GM18507 (cell line): ENCODE data around the gene SLC41A2.
"Not testable (repeated sequence)": the region's sequence is repeated elsewhere in the genome, so short reads cannot be mapped to it uniquely, and the experiment has no call there.

Experiments used
- DNase-seq: peaks from one replicate; pipeline ENCODE4 v3.0.0; 2011; ENCODE audit warnings: low read depth; ENCODE audit not compliant: insufficient read length; ENCODE audit errors: extremely low spot score
- FAIRE-seq: peaks from 2 replicates; lab custom pipeline; 2011; peaks lifted over from hg19 to GRCh38; lab: Jason Lieb, UNC

Gene SLC41A2, protein sequence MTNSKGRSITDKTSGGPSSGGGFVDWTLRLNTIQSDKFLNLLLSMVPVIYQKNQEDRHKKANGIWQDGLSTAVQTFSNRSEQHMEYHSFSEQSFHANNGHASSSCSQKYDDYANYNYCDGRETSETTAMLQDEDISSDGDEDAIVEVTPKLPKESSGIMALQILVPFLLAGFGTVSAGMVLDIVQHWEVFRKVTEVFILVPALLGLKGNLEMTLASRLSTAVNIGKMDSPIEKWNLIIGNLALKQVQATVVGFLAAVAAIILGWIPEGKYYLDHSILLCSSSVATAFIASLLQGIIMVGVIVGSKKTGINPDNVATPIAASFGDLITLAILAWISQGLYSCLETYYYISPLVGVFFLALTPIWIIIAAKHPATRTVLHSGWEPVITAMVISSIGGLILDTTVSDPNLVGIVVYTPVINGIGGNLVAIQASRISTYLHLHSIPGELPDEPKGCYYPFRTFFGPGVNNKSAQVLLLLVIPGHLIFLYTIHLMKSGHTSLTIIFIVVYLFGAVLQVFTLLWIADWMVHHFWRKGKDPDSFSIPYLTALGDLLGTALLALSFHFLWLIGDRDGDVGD

DNA sequence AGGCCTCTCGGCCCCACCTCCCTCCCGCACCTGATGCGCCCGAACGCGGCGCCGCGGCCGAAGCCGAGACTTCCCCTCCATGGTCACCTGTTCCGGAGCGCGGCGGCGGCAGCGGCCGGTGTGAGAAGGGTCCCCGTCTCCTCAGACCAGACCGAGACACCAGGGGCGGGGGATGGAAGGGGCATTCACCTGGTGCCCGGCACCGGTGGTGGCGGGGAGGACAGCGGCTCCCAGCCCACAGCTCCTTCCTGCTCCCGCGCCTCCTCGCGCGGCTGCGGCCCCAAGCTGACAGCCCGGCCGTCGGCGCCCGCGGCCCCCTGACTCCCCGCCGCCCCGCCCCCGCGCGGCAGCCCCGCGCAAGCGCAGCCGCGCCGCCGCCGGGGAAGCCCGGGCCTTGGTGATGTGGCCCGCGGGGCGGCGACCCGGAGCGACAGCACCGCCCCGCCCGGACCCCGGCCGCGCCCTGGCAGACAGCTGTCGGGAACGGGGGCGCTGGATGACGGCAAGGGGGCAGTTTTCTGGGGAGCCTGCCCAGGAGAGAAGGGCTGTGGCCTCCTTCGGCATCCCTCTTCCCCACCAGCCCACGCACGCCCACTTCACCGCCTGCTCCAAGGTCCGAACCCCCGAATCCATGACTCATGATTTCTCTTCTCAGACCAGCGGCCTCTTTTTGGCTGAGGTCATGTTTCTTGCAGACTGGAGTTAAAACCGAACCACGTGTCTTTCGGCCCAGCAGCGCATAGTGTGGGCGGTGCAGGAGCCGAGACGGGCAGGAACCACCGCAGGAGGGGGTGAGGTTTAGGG lies at the start of gene SLC41A2:
SLC41A2 (minus strand) TSS at position 290 of the 804 bp plus-strand sequence. CDS start 29,763 bp downstream, outside the sequence.
- FAIRE-seq, result peak; percentile 86
- DNase-seq, result peak; percentile 81

DNA sequence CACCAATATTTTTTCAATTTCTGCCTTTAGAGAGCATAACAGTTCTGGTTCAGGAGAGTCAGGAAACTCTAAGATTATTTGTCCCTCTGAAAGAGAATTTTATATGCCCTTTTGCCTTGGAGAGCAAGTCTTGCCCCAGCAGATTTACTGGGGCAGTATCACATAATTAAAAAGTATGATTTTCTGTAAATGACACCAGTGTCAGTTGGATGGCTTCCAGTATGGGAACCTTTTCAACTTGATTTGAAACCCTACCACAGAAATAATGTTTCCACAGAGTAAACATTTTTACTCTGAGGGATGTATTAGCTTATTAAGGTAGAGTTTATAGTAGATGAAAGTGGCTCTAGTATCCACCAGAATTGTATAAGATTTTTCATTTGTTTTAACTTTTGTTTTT lies 43.4 kb upstream of the SLC41A2 start:
- DNase-seq, result no peak
- no peak for FAIRE-seq

DNA sequence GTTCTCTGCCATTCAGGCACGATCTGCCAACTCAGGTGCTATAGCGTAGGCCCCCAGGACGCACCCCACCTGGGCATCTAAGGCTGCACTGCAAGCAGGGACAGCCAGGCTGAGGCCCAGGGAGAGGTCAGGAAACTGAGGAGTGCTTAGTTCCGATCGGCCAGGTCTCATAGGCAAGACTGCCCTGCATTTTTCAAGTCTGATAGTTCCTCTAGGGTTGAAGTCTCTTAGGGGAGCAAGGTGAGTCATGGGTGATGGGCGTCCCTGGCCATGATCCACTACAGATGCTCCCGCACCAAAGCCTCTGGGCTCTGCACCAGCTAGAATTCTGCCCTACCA lies 41.2 kb upstream of the SLC41A2 start:
- DNase-seq (no peak), FAIRE-seq (no peak)

DNA sequence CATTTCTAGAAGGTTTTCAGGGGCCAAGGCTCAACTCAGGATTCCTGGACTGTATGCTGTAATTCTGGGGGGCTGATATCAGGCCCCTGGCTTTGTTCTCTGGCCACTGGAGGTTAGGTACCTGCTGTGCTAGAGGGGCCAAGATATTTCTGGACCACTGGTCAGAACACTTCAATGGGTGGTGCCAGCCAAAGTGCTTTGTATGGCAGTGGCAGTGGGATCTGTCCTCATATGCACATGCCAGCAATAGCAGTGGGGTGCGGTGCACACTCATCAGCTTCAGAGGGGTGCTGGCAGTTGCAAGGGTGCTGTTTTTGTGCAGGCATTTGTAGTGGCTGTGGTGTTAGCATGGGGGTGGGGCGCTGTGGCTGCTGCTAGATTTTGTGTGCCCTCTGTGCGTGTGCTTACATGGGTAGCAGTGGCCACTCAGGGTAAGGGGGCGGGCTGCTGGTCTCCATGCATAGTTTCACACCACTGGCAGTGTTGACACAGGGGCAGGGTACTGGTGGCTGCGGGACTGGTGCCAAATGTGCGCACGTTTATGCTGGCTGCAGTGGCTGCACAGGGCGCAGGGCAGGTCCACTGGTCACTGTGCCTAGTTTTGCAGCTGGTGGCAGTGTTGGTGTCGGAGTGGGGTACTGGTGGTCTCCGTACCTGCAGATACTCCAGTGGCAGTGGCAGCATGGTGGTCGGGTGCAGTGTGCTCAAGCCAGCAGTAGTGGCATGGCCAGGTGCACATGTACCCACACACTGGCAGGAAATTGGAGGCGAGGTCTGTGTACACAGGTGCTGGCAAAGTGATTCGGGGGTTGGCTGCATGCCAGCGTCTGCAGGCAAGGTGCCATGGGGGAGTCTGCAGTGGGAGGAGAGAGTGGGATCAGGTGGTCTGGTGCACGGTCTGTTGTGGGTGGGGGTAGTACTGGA lies 40.6 kb upstream of the SLC41A2 start:
- FAIRE-seq (no peak), DNase-seq (no peak)

DNA sequence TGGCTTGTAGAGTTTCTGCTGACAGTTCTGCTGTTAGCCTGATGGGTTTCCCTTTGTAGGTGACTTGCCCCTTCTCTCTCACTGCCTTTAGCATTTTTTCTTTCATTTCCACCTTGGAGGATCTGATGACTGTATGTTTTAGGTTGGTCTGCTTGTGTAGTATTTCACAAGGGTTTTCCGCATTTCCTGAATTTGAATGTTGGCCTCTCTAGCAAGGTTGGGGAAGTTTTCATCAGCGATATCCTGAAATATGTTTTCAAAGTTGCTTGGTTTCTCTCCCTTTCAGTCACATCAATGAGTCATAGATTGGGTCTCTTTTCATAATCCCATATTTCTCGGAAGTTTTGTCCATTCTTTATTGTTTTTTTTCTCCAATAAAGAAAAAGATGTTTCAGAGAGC lies 39.5 kb upstream of the SLC41A2 start:
- no peak for FAIRE-seq

DNA sequence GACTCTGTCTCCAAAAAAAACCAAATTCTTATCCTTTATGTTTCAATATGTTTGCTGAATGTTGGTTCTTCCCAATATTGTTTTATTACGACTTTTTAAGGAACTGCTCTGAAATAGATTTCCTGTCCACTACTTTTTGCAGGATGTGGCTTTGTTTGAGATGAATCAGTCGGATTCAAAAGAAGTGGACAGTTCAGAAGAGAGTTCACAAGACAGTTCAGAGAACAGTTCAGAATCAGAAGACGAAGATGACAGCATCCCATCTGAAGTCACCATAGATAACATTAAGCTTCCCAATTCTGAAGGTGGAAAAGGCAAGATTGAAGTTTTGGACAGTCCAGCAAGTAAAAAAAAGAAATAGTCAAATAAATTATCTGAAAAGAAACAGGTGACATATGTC lies 36.2 kb upstream of the SLC41A2 start:
- FAIRE-seq (no peak), DNase-seq (no peak)

More for the DNA sequence above, 39.5 kb upstream of the SLC41A2 start:
- no peak for DNase-seq

DNA sequence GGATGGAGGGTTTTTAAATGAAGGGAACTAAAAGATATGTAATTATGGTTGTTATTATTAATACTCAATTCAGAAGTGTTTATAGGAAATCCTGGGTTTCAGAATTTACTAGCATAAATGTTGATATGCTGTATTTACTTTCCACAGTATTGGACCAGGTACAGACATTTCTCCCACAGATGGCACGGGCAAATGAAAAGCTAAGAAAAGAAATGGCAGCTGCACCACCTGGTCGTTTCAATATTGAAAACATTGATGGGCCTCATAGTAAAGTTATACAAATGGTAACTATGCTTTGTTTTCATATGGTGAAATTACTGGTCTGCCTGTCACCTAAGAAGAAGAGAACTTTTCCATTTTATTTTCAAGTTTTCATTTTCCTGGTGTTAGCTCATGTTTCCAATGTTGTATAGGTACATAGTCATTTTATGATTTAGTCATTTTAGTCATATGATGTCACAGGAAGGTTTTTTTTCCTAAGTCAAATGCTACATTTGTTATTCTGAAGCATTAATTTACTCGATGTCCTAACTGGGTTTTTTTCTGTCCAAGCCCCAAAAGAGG lies 33.6 kb upstream of the SLC41A2 start:
- FAIRE-seq, result no peak
- no peak for DNase-seq

DNA sequence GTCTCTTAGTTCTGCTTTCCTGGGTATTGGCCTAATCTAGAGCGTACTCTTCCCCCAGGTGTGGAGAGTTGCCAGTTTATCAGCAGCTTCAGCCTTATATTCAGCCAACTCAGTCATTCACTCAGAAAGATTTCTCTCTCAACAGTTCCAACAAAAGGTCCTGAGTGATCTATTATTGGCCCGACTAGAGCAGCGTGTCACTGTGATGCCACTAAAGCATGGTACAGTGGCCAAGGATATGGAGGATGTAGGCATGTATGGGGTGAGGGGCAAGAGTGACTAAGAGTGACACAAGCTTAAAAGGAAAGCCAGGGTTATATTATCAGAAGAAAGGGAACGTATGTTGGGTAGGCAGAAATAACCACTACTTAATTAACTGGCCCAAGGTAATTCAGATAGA lies 32.9 kb upstream of the SLC41A2 start:
- DNase-seq, result no peak
- no peak for FAIRE-seq

DNA sequence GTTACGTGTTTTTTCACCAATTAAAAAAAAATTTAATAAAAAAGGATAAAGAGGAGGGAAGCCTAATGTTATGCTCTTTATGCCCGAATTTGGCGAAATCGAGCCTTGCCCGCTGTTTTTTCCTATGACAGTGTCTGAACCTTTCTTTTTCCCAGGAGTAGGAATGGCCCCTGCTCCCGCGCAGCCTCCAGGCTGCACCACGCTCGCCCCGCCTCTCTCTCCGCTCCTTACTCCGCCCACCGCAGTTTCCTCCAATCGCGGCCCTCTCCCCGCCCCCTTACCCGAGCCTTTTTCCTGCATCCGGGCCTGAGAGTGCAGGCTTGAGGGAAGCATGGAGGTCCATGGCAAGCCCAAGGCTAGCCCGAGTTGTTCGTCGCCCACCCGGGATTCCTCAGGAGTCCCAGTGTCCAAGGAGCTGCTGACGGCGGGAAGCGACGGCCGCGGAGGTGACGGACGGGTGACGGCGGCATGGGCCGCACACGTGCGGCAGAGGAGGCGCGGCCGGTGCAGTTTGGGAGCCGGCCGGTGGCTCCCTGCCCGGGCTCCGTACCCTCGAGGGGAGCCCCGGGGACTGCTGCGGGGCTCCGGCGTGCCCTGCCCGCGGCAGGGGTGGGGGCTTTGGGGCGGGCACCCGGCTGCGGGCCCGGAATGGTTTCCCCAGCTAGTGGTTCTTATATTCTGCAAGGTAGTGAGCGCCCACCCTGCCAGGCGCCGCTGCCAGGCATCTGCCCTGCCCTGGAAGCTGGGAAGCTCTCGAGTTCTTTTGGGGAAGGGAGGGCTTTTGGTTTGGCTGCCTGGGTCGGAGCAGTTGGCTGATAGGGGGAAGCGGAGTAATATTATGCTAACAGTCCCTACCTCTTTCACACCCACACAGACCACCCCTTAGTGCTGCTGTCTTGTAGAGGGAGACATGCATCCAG lies 28.2 kb upstream of the SLC41A2 start, which contains the start of gene NOPCHAP1:
NOPCHAP1 (plus strand) TSS at position 295 of the 920 bp plus-strand sequence; CDS start at position 332, 37 bp downstream.
- FAIRE-seq, result peak; percentile 93
- DNase-seq, result peak; percentile 80

DNA sequence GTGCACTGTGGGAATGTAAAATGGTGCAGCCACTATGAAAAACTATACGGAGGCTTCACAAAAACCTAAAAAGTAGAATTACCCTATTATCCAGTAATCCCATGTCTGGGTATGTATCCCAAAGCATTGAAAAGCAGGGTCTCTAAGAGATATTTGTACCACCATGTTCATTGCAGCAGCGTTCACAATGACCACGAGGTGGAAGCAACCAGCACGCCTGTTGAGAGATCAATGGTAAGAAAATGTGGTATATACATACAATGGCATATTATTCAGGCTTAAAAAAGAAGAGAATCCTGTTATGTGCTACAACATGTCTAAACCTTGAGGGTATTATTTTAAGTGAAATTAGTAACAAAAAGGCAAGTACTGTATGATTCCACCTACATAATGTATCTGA lies 27.1 kb upstream of the SLC41A2 start:
- DNase-seq (no peak), FAIRE-seq (no peak)

DNA sequence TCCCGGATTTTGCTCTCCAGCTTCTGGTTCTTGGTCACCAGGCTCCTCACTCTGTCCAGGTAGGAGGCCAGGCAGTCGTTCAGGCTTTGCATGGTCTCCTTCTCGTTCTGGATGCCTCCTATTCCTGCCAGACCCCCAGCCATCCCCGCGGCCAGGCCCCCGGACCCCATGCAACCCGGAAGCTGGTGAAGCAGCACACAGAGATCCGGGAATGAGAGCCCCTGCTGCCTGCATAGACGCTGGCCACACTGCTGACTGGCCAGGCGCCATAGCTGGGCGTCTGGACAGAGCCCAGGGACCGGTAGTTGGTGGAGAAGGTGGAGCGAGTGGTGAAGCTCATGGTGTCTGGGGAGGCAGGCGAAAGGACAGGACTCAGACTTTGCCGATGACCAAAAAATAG lies 19.6 kb upstream of the SLC41A2 start:
- FAIRE-seq, result not testable (repeated sequence)

DNA sequence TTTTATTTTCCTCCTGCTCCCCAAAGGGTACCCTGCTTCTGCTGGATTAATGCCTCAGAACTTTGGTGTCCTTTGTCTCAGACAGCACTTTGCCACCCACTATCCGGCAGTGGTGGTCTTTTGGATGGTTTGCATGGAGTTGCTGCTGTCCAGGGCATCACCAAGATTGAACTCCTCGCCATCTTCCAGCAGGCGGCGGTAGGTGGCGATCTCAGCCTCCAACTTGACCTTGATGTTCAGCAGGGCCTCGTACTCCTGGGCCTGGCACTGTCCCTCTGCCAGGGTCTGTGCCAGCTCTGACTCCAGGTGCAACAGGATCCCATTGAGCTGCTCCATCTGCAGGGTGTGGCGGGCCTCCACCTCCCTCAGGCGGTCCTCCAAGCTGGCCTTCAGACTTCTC lies 18.6 kb upstream of the SLC41A2 start:
- FAIRE-seq, result no peak
- DNase-seq, result no peak

More for the DNA sequence above, 19.6 kb upstream of the SLC41A2 start:
- not testable (repeated sequence) for DNase-seq

DNA sequence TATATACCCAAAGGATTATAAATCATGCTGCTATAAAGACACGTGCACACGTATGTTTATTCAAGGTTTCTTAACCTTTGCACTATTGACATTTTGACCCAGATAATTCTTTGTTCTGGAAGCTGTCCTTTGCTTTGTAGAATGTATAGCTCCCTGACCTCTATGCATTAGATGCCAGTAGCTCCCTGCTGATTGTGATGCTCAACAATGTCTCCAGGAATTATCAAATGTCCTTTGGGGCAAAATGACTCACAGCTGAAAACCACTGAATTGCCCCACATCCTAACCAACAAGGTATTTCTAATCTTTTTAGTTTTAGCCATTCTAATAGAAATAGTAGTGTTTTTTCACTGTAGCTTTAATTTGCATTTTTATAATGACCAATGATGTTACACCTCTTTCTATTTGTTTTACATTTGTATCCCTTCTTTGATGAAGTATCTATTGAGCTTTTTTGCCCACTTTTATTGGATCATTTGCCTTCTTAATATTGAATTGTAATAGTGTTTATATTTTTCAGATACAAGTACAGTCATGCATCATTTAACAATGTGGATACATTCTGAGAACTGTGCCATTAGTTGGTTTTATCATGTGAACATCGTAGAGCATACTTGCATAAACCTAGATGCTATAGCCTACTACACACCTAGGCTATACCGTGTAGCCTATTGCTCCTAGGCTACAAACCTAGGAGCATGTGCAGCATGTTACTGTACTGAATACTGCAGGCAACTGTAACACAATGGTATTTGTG lies 17.7 kb upstream of the SLC41A2 start:
- DNase-seq (no peak), FAIRE-seq (no peak)

DNA sequence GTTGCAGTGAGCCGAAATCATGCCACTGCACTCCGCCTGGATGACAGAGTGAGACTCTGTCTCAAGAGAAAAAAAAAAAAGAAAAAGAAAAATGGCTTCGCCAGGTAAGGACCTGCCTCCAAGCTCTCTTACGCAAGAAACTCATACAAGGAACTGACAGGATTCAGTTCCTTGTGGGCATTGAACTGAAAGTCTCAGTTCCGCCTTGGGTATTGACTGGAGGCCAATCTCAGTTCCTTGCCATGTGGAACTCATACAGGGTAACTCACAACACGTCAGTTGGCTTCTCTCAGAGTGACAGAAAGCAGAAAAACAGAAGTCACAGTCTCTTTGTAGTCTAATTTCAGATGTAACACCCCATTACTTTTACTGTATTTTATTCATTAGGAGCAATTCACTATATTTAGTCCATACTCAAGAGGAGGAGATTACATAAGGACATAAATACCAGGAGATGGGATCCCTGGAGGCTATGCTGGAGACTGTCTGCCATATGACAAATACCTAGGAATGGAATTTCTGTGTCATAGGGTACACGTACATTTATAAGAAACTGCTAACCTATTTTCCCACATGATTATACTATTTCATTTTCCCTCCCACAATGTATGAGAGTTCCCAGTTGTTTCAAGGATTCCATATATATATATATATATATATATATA lies 16.7 kb upstream of the SLC41A2 start:
- FAIRE-seq (peak; percentile 96), DNase-seq (peak; percentile 28)

DNA sequence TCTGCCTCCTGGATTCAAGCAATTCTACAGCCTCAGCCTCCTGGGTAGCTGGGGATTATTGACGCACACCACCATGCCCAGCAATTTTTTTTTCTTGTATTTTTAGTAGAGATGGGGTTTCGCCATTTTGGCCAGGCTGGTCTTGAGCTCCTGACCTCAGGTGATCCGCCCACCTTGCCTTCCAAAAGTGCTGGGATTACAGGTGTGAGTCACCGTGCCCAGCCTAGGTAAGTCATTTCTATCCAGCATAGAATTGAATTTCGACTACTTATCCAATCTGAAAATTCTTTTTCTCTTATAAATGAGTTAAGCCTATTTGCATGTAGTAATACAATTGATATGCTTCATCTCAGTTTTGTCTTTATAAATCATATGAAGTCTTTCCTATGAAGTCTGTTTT lies 15.2 kb upstream of the SLC41A2 start:
- no peak for FAIRE-seq
- no peak for DNase-seq

DNA sequence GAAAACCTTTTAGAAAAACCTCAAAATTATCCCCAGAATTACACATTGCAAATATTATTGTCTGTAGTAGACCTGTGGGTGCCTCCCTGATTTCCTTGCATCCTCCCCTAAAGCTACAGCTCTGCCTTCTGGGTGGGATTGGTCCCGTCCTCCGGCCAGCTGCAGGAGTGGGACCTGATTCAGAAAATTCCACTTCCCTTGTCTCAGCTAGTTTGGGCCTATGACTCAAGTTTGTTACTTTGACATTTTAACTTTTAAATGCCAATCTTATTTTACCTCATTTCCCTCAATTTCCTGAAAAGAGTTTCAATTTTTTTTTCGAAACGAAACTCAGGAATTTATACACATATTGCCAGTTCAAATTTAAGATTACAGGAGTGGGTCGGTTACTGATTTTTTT lies 13.2 kb upstream of the SLC41A2 start:
- no peak for DNase-seq
- FAIRE-seq, result no peak

DNA sequence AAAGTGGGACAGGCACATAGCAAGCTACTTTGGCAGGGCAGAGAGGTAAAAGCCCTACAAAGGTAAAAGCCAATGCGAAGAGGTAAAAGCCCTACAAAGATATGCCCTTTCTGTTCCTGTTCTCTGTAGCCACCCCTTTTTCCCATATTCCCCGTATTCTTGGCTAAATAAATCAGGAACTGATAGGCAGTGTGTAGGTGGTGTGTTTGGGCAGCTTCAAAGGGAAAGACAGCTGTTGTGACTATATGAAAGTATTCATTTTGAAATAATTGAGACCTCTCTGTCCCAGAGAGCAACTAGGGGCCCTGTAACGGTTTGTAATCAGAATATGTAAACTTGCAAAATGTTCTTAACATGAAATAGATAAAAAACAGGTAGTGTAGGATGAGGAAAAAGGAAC lies 11.3 kb upstream of the SLC41A2 start:
- no peak for FAIRE-seq
- no peak for DNase-seq
